Left lung (tissue), 10 donors: Measurements from ENCODE around the gene USB1. TPM values are rescaled to one million over a fixed set of nuclear protein-coding genes. Genes with fewer than 3 reads are reported as not detected.

ENCODE experiments used
- ATAC-seq: fragments of 200-7000 bp; cut with Tn5 transposase; one replicate; pipeline ENCODE4 v1.9.1; 2020; ENCODE audit warnings: moderate library complexity
- DNase-seq, 4 donors: peaks; one replicate each; pipeline ENCODE4 v3.0.0-alpha.2; 2013 to 2020
- H3K27ac ChIP-seq, 2 donors: fragments of 200-600 bp; sonication (generic) in 1 of 2; one replicate each; pipeline versions ENCODE4 v1.5.0 to v1.8.0; 2020 to 2021
- H3K27me3 ChIP-seq, 2 donors: fragments of 200-600 bp; sonication (generic) in 1 of 2; one replicate each; pipeline versions ENCODE4 v1.5.0 to v1.8.0; 2020 to 2021
- H3K36me3 ChIP-seq, 2 donors: fragments of 200-600 bp; sonication (generic) in 1 of 2; one replicate each; pipeline versions ENCODE4 v1.5.0 to v1.8.0; 2020 to 2021
- H3K4me1 ChIP-seq, 2 donors: fragments of 200-600 bp; one replicate each; pipeline ENCODE4 v1.8.0; 2021
- H3K4me3 ChIP-seq, 2 donors: fragments of 200-600 bp; sonication (generic) in 1 of 2; one replicate each; pipeline versions ENCODE4 v1.5.0 to v1.8.0; 2020 to 2021; ENCODE audit warnings: mild to moderate bottlenecking in 1 of 2
- H3K9me3 ChIP-seq, 2 donors: fragments of 200-600 bp; sonication (generic) in 1 of 2; one replicate each; pipeline versions ENCODE4 v1.5.0 to v1.8.0; 2020 to 2021
- intact Hi-C, 2 donors: fragments of 100-400 bp; cut with DNase I; formaldehyde crosslinking; loops; one replicate each; pipeline versions ENCODE4 v1.11.2 to v1.14.2; 2022
- polyA plus RNA-seq, 6 donors: library from polyadenylated mRNA; unstranded; fragments of 120-200 nt; gene quantifications; one replicate each; pipeline ENCODE4 v1.2.1, GENCODE V29; 2013; ENCODE audit not compliant: insufficient read length in 6 of 6
- total RNA-seq, 2 donors: library from RNA; stranded (reverse); fragmentation: NEBNext Ultra II Directional; extraction: Animal tissue kit (Norgen Biotek cat#: 25700); gene quantifications; one replicate each; pipeline ENCODE4 v1.2.1, GENCODE V29; 2021
- TF ChIP-seq, protein P1 (sequence below), 2 donors: fragments of 200-600 bp; sonication (generic) in 1 of 2; IDR thresholded peaks; one replicate each; pipeline versions ENCODE4 v1.5.0 to v1.8.0; 2021; ENCODE audit warnings: antibody characterized with exemption in 2 of 2
- donor health status: DM: no; HTN: yes; CAD: no.
- donor health status: DM: no; HTN: no; CAD: no.

The USB1 gene
- total and polyA plus RNA-seq, 8 donors = 21.5 to 50.9 (median 25.2) TPM

DNA sequence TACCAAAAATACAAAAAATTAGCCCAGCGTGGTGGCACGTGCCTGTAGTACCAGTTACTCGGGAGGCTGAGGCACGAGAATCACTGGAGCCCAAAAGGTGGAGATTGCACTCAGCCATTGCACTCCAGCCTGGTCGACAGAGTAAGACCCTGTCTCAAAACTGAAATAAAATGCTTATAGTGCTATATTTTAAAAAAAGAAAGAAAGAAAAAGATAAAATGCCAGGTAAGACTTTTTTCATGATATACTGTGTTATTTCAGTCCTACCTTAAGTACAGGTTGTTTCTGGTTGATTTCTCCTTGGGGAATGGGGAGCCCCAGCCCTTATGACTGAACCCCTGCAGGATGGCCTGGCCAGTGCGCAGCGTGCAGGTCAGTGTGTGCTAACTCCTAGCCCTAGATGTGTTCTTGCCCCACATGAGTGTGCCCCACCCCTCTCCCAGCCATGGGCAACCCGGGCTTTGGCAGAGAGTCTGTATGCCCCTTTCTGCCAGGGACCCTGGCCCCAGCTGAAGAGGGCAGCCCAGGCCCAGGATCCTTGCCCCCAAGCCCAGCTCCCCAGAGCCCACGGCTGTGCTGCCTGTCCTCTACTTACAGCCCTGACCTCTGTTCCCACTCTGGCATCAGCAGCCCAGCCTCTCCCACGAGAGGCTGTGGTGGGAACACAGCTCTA is 31.6 kb upstream of the USB1 start:
- TF ChIP-seq, protein P1, sequence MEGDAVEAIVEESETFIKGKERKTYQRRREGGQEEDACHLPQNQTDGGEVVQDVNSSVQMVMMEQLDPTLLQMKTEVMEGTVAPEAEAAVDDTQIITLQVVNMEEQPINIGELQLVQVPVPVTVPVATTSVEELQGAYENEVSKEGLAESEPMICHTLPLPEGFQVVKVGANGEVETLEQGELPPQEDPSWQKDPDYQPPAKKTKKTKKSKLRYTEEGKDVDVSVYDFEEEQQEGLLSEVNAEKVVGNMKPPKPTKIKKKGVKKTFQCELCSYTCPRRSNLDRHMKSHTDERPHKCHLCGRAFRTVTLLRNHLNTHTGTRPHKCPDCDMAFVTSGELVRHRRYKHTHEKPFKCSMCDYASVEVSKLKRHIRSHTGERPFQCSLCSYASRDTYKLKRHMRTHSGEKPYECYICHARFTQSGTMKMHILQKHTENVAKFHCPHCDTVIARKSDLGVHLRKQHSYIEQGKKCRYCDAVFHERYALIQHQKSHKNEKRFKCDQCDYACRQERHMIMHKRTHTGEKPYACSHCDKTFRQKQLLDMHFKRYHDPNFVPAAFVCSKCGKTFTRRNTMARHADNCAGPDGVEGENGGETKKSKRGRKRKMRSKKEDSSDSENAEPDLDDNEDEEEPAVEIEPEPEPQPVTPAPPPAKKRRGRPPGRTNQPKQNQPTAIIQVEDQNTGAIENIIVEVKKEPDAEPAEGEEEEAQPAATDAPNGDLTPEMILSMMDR (IDR thresholded peaks at IDR 0.05) = no peak
- Histone ChIP-seq H3K4me1 (no peaks in the 10 kb centered on the region), H3K27me3 (no peaks in the 10 kb centered on the region), H3K4me3 (no peak overlapping the region), H3K9me3 (no peaks in the 10 kb centered on the region), H3K36me3 (no peaks in the 10 kb centered on the region), H3K27ac (no peak overlapping the region)
- ATAC-seq (no peak), DNase-seq (peak in 1 of 4 donors; percentile 55)
- intact Hi-C loops = no loop called here

GRCh38 chr16:57970319-57970718 is 30.9 kb upstream of the USB1 start:
- no peaks in the 10 kb centered on the region for H3K27me3 ChIP-seq
- no peak for ATAC-seq
- no peaks in the 10 kb centered on the region for H3K36me3 ChIP-seq
- TF ChIP-seq, protein P1 (IDR thresholded peaks at IDR 0.05) = no peak
- H3K4me3 ChIP-seq = no peak overlapping the region
- intact Hi-C loops = no loop called here
- no peak overlapping the region for H3K27ac ChIP-seq
- peak in 1 of 4 donors; percentile 50 for DNase-seq
- H3K9me3 ChIP-seq = no peaks in the 10 kb centered on the region
- no peaks in the 10 kb centered on the region for H3K4me1 ChIP-seq

- peak in 1 of 4 donors; percentile 12 for DNase-seq
- H3K4me3 ChIP-seq = no peak within 1 kb of the TSS
- no peak for ATAC-seq
- TF ChIP-seq, protein P1 (IDR thresholded peaks at IDR 0.05) = no peak
- intact Hi-C loops = no loop called here
- no peaks in the 10 kb centered on the region for H3K9me3 ChIP-seq
- no peak within 1 kb of the TSS for H3K27ac ChIP-seq
- H3K36me3 ChIP-seq = no peaks in the 10 kb centered on the region
- H3K4me1 ChIP-seq = no peaks in the 10 kb centered on the region
- H3K27me3 ChIP-seq = no peaks in the 10 kb centered on the region
Measured at GRCh38 chr16:57970970-57971369, 30.2 kb upstream of the USB1 start, which contains the start of gene CNGB1. Gene CNGB1, minus strand, starts transcription at chr16:57971128. Its CDS starts 3,842 bp downstream, at chr16:57967286.

DNA sequence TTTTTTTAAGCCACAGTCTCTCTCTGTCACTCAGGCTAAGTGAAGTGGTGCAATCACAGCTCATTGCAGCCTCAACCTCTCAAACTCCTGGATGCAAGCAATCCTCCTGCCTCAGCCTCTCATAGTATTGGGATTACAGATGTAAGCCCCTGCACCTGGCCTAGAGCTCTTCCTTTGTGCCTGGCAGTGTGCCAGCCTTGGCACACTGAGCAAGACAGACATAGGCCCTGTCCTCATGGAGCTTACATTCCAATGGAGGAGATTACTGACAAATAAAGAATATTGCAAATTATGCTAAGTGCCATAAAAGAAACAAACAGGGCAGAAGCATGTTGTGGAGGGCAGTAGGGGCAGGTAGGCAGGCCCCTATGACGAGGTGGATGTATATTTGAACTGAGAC is 29.4 kb upstream of the USB1 start:
- intact Hi-C loops = no loop called here
- H3K36me3 ChIP-seq = no peaks in the 10 kb centered on the region
- no peak overlapping the region for H3K4me3 ChIP-seq
- no peak overlapping the region for H3K27ac ChIP-seq
- DNase-seq = no peak
- TF ChIP-seq, protein P1 (IDR thresholded peaks at IDR 0.05) = no peak
- H3K27me3 ChIP-seq = no peaks in the 10 kb centered on the region
- no peaks in the 10 kb centered on the region for H3K4me1 ChIP-seq
- no peak for ATAC-seq
- H3K9me3 ChIP-seq = no peaks in the 10 kb centered on the region

DNA sequence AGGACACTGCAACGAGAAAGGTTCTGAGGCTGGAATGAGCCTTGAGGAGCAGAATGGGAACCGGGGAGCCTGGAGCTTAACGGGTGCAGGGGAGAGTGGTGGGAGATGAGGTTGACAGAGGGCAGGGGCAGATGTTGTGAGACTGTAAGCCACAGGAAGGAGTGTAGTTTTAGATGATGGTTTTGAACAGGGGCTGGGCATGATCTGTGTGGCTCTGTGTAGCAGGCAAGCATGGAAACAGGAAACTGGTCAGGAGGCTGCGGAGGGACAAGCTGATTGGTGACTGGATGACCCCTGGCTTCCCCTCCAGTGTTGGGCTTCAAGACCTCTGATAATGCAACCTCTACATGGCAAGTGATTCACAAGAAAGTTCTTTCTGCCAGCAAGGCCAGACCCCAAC is 28.9 kb upstream of the USB1 start:
- DNase-seq (no peak), ATAC-seq (no peak)
- Histone ChIP-seq H3K4me1 (no peaks in the 10 kb centered on the region), H3K36me3 (no peaks in the 10 kb centered on the region), H3K27me3 (no peaks in the 10 kb centered on the region), H3K4me3 (no peak overlapping the region), H3K9me3 (no peaks in the 10 kb centered on the region), H3K27ac (no peak overlapping the region)
- intact Hi-C loops = no loop called here
- TF ChIP-seq, protein P1 (IDR thresholded peaks at IDR 0.05) = no peak
